ENCODE results near the gene TRIM46. TPM values are rescaled to one million over a fixed set of nuclear protein-coding genes. Genes with fewer than 3 reads are reported as not detected.

Gene TRIM46
- total and polyA plus RNA-seq, 9 of the 15 experiments (the other 6 are each of a cell fraction or from before 2014, with no cell fraction given): 0.05 to 0.60 (median 0.16) TPM; not detected in 3

GRCh38 chr1:155135415-155136028, 38.1 kb upstream of the TRIM46 start, which contains the start of gene SLC50A1 (continued):
- TF ChIP-seq, protein P1, sequence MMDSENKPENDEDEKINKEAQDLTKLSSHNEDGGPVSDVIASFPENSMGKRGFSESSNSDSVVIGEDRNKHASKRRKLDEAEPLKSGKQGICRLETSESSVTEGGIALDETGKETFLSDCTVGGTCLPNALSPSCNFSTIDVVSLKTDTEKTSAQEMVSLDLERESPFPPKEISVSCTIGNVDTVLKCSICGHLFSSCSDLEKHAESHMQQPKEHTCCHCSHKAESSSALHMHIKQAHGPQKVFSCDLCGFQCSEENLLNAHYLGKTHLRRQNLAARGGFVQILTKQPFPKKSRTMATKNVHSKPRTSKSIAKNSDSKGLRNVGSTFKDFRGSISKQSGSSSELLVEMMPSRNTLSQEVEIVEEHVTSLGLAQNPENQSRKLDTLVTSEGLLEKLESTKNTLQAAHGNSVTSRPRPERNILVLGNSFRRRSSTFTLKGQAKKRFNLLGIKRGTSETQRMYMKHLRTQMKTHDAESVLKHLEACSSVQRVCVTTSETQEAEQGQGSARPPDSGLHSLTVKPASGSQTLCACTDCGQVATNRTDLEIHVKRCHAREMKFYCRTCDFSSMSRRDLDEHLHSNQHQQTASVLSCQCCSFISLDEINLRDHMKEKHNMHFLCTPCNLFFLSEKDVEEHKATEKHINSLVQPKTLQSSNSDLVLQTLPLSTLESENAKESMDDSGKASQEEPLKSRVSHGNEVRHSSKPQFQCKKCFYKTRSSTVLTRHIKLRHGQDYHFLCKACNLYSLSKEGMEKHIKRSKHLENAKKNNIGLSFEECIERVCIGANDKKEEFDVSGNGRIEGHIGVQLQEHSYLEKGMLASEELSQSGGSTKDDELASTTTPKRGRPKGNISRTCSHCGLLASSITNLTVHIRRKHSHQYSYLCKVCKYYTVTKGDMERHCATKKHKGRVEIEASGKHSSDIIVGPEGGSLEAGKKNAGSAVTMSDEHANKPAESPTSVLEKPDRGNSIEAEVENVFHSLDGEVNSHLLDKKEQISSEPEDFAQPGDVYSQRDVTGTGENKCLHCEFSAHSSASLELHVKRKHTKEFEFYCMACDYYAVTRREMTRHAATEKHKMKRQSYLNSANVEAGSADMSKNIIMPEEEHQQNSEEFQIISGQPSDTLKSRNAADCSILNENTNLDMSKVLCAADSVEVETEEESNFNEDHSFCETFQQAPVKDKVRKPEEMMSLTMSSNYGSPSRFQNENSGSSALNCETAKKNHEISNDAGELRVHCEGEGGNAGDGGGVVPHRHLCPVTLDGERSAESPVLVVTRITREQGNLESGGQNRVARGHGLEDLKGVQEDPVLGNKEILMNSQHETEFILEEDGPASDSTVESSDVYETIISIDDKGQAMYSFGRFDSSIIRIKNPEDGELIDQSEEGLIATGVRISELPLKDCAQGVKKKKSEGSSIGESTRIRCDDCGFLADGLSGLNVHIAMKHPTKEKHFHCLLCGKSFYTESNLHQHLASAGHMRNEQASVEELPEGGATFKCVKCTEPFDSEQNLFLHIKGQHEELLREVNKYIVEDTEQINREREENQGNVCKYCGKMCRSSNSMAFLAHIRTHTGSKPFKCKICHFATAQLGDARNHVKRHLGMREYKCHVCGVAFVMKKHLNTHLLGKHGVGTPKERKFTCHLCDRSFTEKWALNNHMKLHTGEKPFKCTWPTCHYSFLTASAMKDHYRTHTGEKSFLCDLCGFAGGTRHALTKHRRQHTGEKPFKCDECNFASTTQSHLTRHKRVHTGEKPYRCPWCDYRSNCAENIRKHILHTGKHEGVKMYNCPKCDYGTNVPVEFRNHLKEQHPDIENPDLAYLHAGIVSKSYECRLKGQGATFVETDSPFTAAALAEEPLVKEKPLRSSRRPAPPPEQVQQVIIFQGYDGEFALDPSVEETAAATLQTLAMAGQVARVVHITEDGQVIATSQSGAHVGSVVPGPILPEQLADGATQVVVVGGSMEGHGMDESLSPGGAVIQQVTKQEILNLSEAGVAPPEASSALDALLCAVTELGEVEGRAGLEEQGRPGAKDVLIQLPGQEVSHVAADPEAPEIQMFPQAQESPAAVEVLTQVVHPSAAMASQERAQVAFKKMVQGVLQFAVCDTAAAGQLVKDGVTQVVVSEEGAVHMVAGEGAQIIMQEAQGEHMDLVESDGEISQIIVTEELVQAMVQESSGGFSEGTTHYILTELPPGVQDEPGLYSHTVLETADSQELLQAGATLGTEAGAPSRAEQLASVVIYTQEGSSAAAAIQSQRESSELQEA (IDR thresholded peaks at IDR 0.05; ENCODE audit: low read depth): no peak
- TF ChIP-seq GABPB1 (CRISPR knock-in tag; IDR thresholded peaks at IDR 0.05) (peak; percentile 84), ATF1 (CRISPR knock-in tag; IDR thresholded peaks at IDR 0.05) (no peak), ATF1 (tag; IDR thresholded peaks at IDR 0.05) (peak; percentile 90), GTF2F1 (IDR thresholded peaks at IDR 0.05; ENCODE audit: low read depth, low read length) (peak; percentile 25; the same call in 1 of the 2 replicates), EHMT2 (IDR thresholded peaks at IDR 0.05) (no peak), ZNF79 (CRISPR knock-in tag; IDR thresholded peaks at IDR 0.05; ENCODE audit: low read depth) (no peak), ATF7 (IDR thresholded peaks at IDR 0.05) (peak; percentile 67; the same call in 1 of the 2 replicates), ZNF165 (CRISPR knock-in tag; IDR thresholded peaks at IDR 0.05; ENCODE audit: borderline replicate concordance) (no peak), POLR2A (conservative IDR thresholded peaks at IDR 0.05) (peak; percentile 94), MYBL2 (IDR thresholded peaks at IDR 0.05; ENCODE audit: low read depth) (no peak), MYBL2 (CRISPR knock-in tag; IDR thresholded peaks at IDR 0.05; ENCODE audit: borderline replicate concordance) (no peak), ETV1 (tag; conservative IDR thresholded peaks at IDR 0.05; ENCODE audit: low read depth) (peak; percentile 85), CBFB (CRISPR knock-in tag; IDR thresholded peaks at IDR 0.05) (peak; percentile 48; the same call in 1 of the 2 replicates), MTA2 (IDR thresholded peaks at IDR 0.05; ENCODE audit: low read depth) (0 out of 2 replicates have a peak, but pooled peaks have one; percentile 2), CTBP1 (IDR thresholded peaks at IDR 0.05; ENCODE audit: borderline replicate concordance) (peak; percentile 38; the same call in 1 of the 2 replicates), BRD9 (IDR thresholded peaks at IDR 0.05; ENCODE audit: low read depth, partially characterized antibody) (peak; percentile 79), LCOR (CRISPR knock-in tag; IDR thresholded peaks at IDR 0.05) (0 out of 2 replicates have a peak, but pooled peaks have one; percentile 66)
- TF ChIP-seq, protein P2, sequence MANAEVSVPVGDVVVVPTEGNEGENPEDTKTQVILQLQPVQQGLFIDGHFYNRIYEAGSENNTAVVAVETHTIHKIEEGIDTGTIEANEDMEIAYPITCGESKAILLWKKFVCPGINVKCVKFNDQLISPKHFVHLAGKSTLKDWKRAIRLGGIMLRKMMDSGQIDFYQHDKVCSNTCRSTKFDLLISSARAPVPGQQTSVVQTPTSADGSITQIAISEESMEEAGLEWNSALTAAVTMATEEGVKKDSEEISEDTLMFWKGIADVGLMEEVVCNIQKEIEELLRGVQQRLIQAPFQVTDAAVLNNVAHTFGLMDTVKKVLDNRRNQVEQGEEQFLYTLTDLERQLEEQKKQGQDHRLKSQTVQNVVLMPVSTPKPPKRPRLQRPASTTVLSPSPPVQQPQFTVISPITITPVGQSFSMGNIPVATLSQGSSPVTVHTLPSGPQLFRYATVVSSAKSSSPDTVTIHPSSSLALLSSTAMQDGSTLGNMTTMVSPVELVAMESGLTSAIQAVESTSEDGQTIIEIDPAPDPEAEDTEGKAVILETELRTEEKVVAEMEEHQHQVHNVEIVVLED (CRISPR knock-in tag; IDR thresholded peaks at IDR 0.05): peak; percentile 67; the same call in 1 of the 2 replicates
- TF ChIP-seq, protein P3, sequence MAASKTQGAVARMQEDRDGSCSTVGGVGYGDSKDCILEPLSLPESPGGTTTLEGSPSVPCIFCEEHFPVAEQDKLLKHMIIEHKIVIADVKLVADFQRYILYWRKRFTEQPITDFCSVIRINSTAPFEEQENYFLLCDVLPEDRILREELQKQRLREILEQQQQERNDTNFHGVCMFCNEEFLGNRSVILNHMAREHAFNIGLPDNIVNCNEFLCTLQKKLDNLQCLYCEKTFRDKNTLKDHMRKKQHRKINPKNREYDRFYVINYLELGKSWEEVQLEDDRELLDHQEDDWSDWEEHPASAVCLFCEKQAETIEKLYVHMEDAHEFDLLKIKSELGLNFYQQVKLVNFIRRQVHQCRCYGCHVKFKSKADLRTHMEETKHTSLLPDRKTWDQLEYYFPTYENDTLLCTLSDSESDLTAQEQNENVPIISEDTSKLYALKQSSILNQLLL (CRISPR knock-in tag; IDR thresholded peaks at IDR 0.05; ENCODE audit: borderline replicate concordance): no peak
